Suppressor macrophage (primary cell): ENCODE measurements around the gene COL8A2.

Source experiments
- DNase-seq, 4 experiments: peaks; one replicate each; pipeline ENCODE4 v3.0.0-alpha.2; 2020 to 2022

The COL8A2 gene

DNA sequence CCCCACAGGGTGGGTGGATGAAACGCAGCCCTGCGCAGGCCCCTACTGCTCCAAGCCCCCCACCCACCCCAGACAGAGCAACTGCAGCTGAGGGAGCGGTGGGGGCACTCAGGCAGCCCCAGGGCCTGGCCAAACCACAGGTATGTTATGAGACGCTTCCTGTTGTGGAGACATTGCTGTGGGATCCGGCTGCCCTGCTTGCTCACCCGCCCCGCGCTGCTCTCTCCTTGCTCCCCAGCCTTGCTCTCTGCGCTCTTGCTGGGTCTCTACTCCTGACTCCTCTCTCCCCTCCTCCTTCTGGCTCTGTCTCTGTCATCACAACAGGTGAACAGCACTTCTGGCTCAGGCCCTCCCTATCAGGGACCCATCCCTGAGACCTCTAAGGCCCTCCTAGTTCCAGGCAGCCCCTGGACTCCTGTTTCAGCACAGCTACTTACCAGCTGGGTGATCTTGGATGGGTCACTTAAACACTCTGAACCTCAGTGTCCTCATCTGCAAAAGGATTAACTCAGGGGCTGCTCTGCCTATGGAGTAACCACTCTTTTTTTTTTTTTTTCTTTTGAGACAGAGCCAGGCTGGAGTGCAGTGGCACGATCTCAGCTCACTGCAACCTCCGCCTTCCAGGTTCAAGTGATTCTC is 15.9 kb downstream of the COL8A2 start:
- DNase-seq: no peak

DNA sequence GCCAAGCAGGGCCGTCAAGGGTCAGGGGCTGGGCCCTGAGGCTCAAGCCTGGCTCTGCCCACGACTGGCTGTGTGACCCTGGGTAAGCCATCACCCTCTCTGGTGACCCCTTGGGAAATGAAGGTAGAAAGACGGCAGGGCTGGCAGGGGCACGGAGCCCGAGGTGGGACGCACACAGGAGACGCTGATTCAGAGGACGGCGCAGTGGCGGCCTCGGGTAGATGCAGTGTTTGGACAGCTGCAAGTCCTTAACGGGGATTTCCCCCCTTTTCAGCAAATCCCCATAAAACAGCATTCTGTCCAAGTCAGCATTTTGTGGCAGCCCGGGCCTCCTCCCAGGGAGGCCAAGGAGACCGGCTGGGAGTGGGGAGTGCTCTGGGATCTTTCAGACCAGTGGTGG is 16.7 kb downstream of the COL8A2 start:
- DNase-seq: no peak

DNA sequence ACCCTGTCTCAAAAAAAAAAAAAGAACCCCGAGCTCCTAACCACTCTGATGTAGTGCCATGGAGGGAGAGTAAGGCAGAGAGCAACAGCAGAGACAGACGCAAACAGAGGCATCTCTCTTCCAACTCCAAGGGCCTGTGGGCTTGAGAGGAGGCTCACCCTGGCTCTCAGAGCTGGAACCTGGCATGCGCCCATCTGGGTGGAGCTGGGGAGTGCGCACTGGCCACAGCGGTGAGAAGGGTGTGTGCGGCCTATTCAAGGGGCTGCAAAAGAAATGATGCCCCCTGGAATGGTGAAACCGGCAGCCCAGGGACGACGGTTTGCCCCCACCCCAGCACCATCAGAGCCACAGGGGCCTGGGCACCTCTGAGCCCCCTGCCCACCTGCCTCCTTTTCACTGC is 17.6 kb downstream of the COL8A2 start:
- DNase-seq: no peak

DNA sequence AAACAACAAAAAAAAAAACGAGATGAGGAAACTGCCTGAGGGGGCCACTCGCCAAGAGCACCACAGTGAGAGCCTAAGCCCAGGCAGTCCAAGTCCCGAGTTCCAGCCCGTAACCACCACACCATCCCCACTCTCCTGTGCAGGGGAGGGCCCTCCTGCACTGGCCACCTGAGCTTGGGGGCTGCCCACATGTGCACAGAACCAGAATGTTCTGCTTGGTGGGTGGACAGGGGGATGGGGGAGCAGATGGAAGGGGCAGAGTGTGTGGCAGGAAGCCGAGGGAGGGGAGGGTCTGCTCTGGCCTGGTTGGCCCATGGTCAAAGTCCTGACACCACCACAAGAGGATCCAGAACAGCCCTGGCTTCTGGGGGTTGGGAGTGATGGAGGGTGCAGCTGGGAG is 18.8 kb downstream of the COL8A2 start:
- no peak for DNase-seq

DNA sequence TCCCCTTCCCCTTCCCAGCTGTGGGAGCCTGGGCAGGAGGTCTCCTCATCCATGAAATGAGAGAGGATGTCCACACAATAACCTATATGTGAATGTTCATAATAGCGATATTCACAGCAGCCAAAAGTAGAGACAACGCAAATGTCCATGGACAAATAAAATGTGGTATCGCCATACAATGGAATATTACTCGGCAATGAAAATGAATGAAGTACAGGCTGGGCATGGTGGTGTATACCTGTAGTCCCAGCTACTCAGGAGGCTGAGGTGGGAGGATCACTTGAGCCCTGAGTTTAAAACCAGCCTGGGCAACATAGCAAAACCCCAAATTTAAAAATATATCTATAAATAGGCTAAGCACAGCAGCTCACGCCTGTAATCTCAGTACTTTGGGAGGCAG is 23.5 kb downstream of the COL8A2 start:
- no peak for DNase-seq

DNA sequence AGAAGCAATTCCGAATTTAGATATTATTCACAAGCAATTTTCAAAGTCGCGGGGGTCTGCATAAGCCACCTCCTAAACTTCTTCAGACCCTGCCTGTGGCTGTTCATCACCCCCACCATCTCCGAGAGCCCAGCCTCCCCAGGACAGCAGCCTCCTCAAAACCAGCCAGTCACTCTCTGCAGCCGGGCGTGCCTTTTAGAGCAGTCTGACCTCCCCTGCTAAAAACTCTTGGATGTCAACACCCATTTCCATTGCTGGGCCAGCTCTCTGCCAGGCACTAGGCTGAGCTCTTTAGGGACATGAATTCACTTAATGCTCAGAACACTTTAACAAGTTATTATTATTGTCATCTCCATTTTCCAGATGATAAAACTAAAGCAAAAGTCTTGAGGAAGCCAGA is 24.6 kb downstream of the COL8A2 start:
- no peak for DNase-seq

DNA sequence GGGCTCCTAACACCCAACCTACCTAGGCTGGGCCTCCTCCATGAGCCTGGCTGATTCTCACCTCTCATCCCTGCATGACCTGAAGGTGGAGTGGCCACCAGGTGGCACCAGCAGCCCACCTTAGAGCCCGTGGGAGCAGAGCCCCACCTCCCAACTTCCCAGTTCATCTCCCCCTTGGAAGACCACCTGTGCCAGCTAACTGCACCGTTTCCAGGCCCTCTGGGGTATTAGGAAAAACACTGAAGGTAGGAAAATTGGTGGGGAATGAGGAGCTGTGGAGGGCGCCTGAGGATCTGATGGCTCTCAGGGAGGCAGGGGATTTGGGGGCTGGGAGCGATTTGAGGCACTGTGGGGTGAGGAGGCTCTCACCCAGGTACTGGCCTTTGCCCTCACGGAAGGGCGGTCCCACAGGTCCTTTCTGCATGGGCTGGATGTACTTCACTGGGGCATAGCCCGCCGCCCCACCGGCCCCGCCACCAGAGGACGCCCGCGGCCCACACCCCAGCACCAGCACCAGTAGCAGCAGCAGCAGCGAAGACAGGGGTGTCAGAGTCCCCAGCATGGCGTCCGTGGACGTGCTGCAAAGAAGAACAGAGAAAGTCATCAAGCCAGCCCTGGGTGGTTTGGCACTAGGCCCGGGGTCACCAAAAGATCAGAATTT is 25.2 kb downstream of the COL8A2 start:
- DNase-seq: peak; percentile 75 to 88 (median 82)

DNA sequence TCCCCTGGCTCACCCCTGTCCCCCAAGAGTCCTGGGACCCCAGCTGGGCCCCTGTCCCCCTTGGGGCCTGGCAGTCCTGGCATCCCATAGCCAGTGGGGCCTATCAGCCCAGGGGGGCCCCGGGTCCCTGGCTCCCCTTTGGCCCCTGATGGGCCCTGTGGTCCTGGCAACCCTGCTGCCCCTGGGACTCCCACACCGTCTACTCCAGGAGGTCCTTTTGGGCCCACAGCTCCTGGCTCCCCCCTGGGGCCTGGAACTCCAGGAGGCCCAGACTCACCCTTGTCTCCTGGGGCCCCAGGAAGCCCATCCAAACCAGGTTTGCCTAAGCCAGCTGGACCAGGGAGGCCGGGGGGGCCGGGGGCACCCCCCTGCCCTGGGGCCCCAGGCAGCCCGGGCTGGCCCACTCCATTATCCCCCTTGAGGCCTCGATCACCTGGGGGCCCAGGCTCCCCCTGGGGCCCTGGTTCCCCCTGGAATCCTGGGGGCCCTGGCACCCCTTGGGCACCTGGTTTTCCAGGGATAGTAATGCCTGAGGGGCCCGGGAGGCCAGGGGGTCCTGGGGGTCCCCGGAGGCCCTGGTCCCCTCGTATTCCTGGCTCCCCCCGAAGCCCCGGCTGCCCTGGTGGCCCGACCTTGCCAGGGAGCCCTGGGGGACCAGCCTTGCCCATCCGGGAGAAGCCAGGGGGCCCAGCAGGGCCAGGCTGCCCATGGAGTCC is 26.2 kb downstream of the COL8A2 start:
- no peak for DNase-seq

DNA sequence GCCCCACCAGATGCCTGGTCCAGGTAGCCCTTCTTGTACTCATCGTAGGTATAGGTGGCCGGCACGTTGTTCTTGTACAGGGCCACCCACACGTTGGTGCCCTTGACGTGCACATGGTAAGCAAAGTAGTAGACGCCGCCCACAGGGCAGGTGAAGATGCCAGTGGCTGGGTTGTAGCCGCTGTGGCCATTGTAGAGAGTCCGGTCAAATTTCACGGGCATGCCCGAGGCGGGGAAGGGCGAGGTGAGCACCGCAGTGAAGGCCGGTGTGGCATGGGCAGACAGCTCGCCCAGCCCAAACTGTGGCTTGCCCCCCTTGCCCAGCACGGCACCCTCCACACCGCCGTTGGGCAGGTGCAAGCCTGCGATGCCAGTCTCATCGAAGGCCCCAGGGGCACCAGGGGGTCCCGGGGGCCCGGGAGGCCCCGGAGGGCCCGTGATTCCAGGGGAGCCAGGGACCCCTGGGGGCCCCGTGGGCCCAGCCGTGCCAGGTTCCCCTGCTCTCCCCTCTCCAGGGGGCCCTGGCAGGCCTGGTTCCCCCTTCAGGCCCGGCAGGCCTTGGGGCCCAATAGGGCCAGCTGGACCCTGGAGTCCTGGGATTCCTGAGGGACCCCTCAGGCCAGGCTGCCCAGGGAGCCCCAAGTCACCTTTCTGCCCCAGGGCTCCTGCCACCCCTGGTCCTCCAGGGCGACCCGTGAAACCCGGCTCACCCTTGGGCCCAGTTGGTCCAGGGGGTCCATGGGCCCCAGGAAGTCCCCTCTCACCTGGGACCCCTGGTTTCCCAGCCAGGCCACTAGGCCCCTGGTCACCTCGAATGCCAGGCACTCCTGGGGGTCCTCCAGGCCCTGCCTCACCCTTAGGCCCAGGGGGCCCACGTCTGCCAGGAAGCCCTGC is 27.1 kb downstream of the COL8A2 start:
- no peak for DNase-seq

DNA sequence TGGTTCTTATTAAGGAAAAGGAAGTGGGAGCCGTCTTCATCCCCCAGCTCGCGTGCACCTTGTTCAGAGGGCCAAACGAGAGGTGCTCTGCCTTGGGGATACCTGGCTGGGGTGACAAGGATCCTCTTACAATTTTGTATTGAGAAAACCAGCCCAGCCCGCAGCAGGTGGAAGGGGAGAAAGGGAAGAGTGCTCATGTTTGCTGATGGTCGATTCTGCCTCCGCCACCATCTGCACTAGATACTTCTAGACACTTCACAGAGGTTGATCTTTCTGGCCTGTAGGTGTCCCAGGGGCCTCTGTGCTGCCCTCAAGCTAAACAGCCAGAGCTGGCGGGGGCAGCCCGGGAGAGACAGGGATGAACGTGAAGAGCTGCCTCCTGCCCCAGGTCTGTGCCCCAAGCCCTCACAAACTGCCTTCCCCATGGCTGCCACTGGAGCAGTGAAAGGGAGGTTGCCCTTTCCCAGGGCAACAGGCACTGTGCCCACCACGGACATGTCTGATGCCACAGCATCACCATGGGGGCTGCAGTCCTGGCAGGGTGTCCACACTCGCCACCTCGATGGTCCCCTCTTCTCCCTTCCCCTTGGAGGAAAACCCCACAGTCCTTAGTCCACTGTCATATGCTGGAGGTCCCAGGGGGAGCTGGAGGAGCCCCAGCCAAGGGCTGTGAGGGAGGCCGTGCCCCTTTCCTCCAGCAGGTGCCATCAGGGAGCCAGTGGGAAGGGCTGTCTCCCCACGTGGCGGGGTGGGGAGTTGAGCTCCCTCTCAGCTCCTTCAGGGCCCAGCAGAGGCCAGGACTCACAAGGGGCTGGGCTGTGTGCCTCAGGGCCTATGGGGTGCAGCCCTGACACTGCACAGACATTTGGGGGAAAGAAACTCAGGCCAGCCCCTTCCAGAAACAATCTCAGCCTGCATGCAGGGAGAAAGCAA is 28.3 kb downstream of the COL8A2 start:
- no peak for DNase-seq

DNA sequence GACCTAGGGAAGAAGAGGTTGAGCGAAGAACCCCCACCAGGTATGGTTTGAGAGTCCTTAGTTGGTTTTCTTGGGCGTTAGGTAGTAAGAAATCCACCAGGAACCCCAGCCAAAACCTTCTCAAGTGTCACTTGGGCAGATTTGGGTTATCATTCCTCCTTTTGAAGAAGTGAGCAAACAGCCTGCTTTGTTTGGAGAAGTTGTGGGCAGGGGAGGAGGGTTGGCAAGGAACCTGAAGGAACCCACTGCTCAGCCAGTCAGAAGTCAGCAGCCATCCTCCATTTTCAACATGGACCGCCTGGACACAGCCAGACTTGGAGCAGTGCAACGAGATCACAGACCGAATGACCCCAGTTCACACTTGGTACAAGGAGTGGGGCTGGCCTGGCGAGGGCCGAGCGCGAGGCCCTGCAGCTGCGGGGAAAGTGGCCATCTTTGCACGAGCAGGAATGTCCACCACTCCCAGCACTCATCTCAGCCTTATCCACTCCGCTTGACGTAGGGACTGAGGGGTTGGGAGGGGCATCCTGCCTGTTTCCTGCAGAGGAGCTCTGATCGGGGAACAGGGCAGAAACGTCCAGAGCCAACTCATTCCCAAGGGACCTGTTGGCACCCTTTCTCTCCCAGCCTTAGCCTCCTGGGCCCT is 29.1 kb downstream of the COL8A2 start:
- peak; percentile 60 to 82 (median 80) for DNase-seq

DNA sequence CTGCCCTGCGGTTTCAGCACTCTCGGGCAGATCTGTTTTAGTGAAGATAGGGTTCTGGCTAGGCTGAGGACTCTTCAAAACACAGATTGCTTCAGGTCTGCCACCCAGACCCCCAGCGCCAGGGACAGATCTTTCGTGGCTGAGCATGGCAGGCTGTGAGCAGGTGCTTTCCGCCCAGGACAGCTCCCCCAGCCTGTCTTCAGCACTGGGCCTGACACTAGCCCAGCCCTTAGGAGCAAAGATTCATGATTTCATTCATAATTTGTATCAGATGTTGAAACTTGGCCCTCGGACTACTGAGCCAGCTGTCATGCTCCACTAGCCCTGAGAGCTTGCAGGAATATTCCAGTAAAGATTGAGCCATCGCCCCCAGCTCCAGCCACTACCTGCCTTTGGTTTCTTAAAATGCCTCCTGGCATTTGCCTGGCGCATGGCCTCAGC is 30.4 kb downstream of the COL8A2 start:
- no peak for DNase-seq

DNA sequence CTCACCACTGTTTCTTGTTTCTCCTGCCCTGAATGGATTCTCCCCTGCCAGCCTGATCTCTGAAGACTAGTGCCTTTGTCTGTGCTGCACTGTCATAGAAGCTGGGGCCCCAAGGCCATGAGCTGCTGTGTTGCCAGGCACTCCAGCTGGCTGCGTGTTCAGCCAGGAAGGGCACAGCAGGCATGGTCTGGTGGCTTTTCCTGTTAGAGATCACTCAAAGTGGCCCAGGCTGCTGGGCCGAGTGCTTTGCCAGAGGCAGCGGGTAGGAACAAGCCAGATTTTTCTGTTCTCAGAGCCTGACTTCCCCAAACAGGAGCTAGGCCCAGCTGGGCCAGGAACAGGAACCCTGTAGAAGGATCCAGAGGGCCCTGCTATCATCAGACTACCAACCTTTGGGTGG is 31.1 kb downstream of the COL8A2 start:
- peak; percentile 37 to 61 (median 54) for DNase-seq

DNA sequence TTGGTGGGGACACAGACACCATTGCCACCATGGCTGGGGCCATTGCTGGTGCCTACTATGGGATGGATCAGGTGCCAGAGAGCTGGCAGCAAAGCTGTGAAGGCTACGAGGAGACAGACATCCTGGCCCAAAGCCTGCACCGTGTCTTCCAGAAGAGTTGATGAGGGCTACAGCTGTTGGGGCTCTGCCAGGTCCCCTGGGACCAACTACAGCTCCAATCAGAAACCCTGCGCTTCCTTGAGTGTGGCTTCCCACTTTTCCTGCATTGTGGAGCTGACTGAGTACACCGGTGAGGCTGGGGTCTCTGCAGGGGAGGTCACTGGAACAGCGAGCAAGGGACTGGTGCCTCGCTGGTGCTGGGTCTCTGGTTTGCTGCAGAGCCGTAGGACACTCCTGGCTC is 31.8 kb downstream of the COL8A2 start:
- DNase-seq: no peak

DNA sequence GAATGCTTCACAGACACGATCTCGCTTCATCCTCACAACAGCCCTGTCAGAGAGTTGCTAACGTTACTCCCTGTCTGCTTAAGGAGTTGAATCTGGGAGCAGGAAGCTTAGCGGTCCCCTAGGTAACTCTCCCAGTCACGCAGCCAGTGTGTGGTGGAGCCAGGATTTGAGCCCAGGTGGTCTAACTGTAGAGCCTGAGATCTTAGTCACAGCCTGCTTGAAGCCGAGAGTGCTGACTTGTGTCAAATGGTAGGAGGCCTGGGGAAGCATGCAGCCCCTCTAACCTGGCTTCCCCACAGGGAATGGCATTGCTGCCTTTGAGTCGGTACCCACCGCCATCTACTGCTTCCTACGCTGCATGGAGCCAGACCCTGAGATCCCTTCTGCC is 32.2 kb downstream of the COL8A2 start:
- DNase-seq: no peak

DNA sequence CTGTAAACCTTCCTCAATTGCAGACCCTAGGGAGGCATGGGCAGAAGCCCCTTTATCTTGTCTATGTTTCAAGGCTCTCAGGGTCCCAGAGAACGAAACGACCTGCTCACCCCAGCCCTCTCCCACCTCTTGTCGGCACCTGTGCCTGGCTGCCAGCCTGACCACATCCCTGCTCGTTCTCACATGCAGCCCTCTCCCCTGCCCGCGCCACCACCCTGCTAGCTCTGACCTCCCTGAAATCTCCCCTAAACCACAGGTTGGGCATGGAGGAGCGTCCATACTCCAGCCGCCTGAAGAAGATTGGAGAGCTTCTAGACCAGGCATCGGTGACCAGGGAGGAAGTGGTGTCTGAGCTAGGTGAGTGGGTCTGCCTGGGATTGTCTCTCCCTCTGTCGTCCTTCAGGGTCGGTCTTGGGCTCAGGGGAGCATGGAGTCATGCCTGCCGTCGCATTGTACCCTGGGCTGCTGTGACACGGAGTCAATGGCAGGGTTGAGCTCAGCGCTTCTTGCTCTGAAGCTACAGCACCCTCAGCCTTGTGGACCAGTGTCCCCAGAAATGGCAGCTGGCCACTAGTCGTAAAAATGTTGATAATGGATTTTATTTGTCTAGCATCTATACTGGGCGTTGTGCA is 32.7 kb downstream of the COL8A2 start:
- DNase-seq: no peak

DNA sequence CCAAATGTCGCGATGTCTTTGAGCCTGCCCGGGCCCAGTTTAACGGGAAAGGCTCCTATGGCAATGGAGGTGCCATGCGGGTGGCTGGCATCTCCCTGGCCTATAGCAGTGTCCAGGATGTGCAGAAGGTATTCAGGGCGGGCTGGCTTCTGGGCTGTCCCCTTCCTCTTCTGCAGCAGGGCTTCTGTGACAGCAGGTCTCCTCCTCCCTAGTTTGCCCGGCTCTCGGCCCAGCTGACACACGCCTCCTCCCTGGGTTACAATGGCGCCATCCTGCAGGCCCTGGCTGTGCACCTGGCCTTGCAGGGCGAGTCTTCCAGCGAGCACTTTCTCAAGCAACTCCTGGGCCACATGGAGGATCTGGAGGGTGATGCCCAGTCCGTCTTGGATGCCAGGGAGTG is 33.3 kb downstream of the COL8A2 start:
- DNase-seq: no peak

DNA sequence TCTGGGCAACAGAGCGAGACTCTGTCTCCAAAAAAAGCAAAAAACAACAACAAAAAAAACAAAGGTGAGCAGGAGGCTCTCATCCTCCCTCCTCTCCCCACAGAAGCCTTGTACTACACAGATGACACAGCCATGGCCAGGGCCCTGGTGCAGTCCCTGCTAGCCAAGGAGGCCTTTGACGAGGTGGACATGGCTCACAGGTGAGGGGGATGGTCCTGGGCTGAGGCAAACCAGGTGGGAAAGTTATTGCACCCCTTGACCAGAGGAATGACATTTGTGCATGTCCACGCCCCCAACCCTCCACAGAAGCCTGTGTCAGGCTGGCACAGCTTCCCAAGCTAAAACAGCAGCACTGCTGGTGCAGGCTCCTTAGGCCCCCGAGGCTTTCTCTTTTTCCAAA is 33.9 kb downstream of the COL8A2 start:
- DNase-seq: no peak

DNA sequence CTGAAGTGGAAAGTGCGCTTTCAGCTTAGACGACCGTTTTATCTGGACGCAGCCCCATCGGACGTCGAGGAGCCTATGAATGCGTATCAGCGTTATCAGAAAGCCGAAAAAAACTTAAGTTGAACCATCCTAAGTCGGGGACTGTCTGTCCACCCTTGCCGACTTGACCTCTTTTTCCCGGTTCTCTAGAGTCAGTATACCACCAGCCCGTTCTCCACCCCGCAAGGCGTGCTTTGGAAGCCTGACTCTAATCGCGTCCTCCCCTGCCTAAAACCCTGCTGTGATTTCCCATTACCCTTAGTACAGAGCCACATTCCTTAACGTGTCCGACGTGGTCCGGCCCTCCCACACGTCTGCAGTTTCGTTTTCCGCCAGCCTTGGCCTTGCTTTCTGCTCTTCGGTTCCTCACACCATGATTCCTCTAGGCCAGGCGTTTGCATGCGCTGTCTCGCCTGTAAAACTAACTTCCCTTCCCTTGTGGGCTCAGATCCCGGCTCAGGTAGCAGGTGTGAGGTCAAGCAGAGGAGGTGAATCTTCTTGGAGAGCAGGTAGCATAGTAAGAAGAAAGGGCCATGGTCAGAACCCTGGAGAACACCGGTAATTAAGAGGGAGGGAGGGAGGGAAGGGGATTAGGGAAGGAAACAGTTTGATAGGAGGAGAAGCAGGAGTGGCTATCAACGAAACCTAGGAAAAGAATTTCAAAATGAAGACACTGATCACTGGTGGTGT is 35.5 kb downstream of the COL8A2 start:
- DNase-seq: peak; percentile 63 to 81 (median 75)
